Urinary bladder (tissue), 4 donors: ENCODE measurements around the gene PON2. TPM values are rescaled to one million over a fixed set of nuclear protein-coding genes. Genes with fewer than 3 reads are reported as not detected.

Experiments used
- DNase-seq: peaks from one replicate; pipeline ENCODE4 v3.0.0-alpha.2; 2015; ENCODE audit errors: extremely low spot score
- H3K27ac ChIP-seq: one replicate; pipeline ENCODE4 v1.5.1; 2013; ENCODE audit warnings: low read depth, mild to moderate bottlenecking, moderate library complexity
- H3K36me3 ChIP-seq: one replicate; pipeline ENCODE4 v1.6.1; 2013; ENCODE audit warnings: mild to moderate bottlenecking, moderate library complexity; ENCODE audit not compliant: insufficient read depth
- H3K4me1 ChIP-seq: one replicate; pipeline ENCODE4 v1.6.1; 2013; ENCODE audit warnings: mild to moderate bottlenecking, moderate library complexity; ENCODE audit not compliant: insufficient read depth
- H3K4me3 ChIP-seq: one replicate; pipeline ENCODE4 v1.5.1; 2013; ENCODE audit warnings: low read depth, low read length
- WGBS: extraction: QIAGEN DNeasy Blood & Tissue Kit; methylation state at CpG from one replicate; pipeline ENCODE4 v1.1.7; 2013; 5-methylcytosine and 5-hydroxymethylcytosine counted together
- polyA plus RNA-seq: library from polyadenylated mRNA; stranded (reverse); fragments of 200-250 nt; gene quantifications from one replicate; pipeline ENCODE4 v1.2.3, GENCODE V29; 2013
- total RNA-seq: library from RNA; depleted of rRNA; stranded (reverse); fragments of >200 nt; gene quantifications from one replicate; pipeline ENCODE4 v1.2.3, GENCODE V29; 2014
- donor health status: healthy with polysubstance abuse.
- donor health status: healthy.

The PON2 gene
- 130 TPM for total RNA-seq
- polyA plus RNA-seq: 53.7 TPM

GRCh38 chr7:95434557-95435421 is at the start of gene PON2:
Gene PON2 (minus strand): TSS chr7:95435028. CDS start chr7:95434951, 77 bp downstream.
- peak within 1 kb of the TSS; percentile 84 for H3K27ac ChIP-seq
- WGBS: under 1% methylated on average over 58 of the region's 58 CpGs
- DNase-seq: peak; percentile 33

GRCh38 chr7:95482424-95482823 is 47.6 kb upstream of the PON2 start:
- WGBS: 81% methylated on average over 4 of the region's 4 CpGs
- H3K27ac ChIP-seq: no peak overlapping the region
- no peaks in the 10 kb centered on the region for H3K36me3 ChIP-seq
- no peaks in the 10 kb centered on the region for H3K4me1 ChIP-seq
- DNase-seq: no peak
- no peak overlapping the region for H3K4me3 ChIP-seq

More at GRCh38 chr7:95434557-95435421, at the start of gene PON2:
- H3K4me1 ChIP-seq: no peaks in the 10 kb centered on the region
- peak within 1 kb of the TSS; percentile 62 for H3K4me3 ChIP-seq
- no peaks in the 10 kb centered on the region for H3K36me3 ChIP-seq

- no peak for DNase-seq
- H3K4me3 ChIP-seq: no peak overlapping the region
- WGBS: 88% methylated on average over 3 of the region's 3 CpGs
These were observed 46.7 kb upstream of the PON2 start for GRCh38 chr7:95481271-95482165.

GRCh38 chr7:95479992-95480624 is 45.3 kb upstream of the PON2 start:
- H3K4me1 ChIP-seq: no peaks in the 10 kb centered on the region
- H3K27ac ChIP-seq: no peak overlapping the region
- no peak overlapping the region for H3K4me3 ChIP-seq
- no peak for DNase-seq
- no peaks in the 10 kb centered on the region for H3K36me3 ChIP-seq

More at GRCh38 chr7:95481271-95482165, 46.7 kb upstream of the PON2 start:
- Histone ChIP-seq H3K4me1 (no peaks in the 10 kb centered on the region), H3K36me3 (no peaks in the 10 kb centered on the region), H3K27ac (no peak overlapping the region)

- 71% methylated on average over 18 of the region's 18 CpGs for WGBS
- Histone ChIP-seq H3K36me3 (no peaks in the 10 kb centered on the region), H3K4me3 (no peak overlapping the region), H3K27ac (no peak overlapping the region), H3K4me1 (no peaks in the 10 kb centered on the region)
- DNase-seq: no peak
These were observed 43.6 kb upstream of the PON2 start for GRCh38 chr7:95478272-95479037.

GRCh38 chr7:95476904-95477594 is 42.2 kb upstream of the PON2 start:
- 9% methylated on average over 11 of the region's 11 CpGs for WGBS
- Histone ChIP-seq H3K27ac (no peak overlapping the region), H3K36me3 (no peaks in the 10 kb centered on the region), H3K4me3 (no peak overlapping the region), H3K4me1 (no peaks in the 10 kb centered on the region)
- peak; percentile 54 for DNase-seq

GRCh38 chr7:95476072-95476847 is 41.4 kb upstream of the PON2 start:
- WGBS: 80% methylated on average over 9 of the region's 9 CpGs

GRCh38 chr7:95473276-95473985 is 38.6 kb upstream of the PON2 start:
- Histone ChIP-seq H3K4me1 (no peaks in the 10 kb centered on the region), H3K36me3 (no peaks in the 10 kb centered on the region), H3K27ac (no peak overlapping the region), H3K4me3 (no peak overlapping the region)
- no peak for DNase-seq
- WGBS: 68% methylated on average over 9 of the region's 9 CpGs

More at GRCh38 chr7:95476072-95476847, 41.4 kb upstream of the PON2 start:
- no peaks in the 10 kb centered on the region for H3K4me1 ChIP-seq
- no peak for DNase-seq
- no peaks in the 10 kb centered on the region for H3K36me3 ChIP-seq
- no peak overlapping the region for H3K27ac ChIP-seq
- H3K4me3 ChIP-seq: no peak overlapping the region

- Histone ChIP-seq H3K4me1 (no peaks in the 10 kb centered on the region), H3K27ac (no peak overlapping the region), H3K36me3 (no peaks in the 10 kb centered on the region), H3K4me3 (no peak overlapping the region)
- no peak for DNase-seq
- 19% methylated on average over 8 of the region's 8 CpGs for whole genome bisulfite sequencing
These were observed 37.8 kb upstream of the PON2 start for GRCh38 chr7:95472581-95473161.

GRCh38 chr7:95471071-95471470 is 36.2 kb upstream of the PON2 start:
- no peak for DNase-seq
- WGBS: 85% methylated on average over 3 of the region's 3 CpGs
- no peak overlapping the region for H3K27ac ChIP-seq
- H3K4me1 ChIP-seq: no peaks in the 10 kb centered on the region
- H3K4me3 ChIP-seq: no peak overlapping the region
- H3K36me3 ChIP-seq: no peaks in the 10 kb centered on the region

- no peak for DNase-seq
- 47% methylated on average over 3 of the region's 3 CpGs for WGBS
- Histone ChIP-seq H3K4me3 (no peak overlapping the region), H3K4me1 (no peaks in the 10 kb centered on the region), H3K36me3 (no peaks in the 10 kb centered on the region), H3K27ac (no peak overlapping the region)
These were observed 35.6 kb upstream of the PON2 start for GRCh38 chr7:95470452-95470851.
